A673 (cell line): ENCODE results near the gene GBA2. TPM values are rescaled to one million over a fixed set of nuclear protein-coding genes. Genes with fewer than 3 reads are reported as not detected.

Experiments used
- BruUV-seq: library from RNA; stranded (reverse); fragments of 400-500 nt; replicated peaks from 2 replicates; lab custom pipeline; 2021; lab: Mats Ljungman, UMichigan
- CTCF ChIA-PET: fragments of 300-600 bp; sonication (Branson Sonifier 250); formaldehyde crosslinking; loops from one replicate; lab custom pipeline; 2022; ENCODE audit warnings: antibody characterized with exemption; lab: Charles Lee
- POLR2A ChIA-PET: fragments of 300-600 bp; sonication (Branson Sonifier 250); formaldehyde crosslinking; loops from one replicate; lab custom pipeline; 2022; ENCODE audit warnings: antibody characterized with exemption; ENCODE audit not compliant: low non-redundant PET; lab: Charles Lee
- DNase-seq: peaks from one replicate; pipeline ENCODE4 v3.0.0-alpha.2; 2015; ENCODE audit warnings: low spot score
- H3K27ac ChIP-seq: fragments of 200-600 bp; sonication (generic); 2 replicates; pipeline ENCODE4 v1.5.1; 2016; ENCODE audit warnings: mixed run types, low read depth, mild to moderate bottlenecking, mixed read lengths, antibody characterized with exemption, low read length; ENCODE audit not compliant: poor library complexity, severe bottlenecking
- H3K27me3 ChIP-seq: fragments of 200-600 bp; sonication (generic); replicated peaks from 2 replicates; pipeline ENCODE4 v1.6.1; 2017; ENCODE audit warnings: mixed run types, low read depth, mild to moderate bottlenecking, mixed read lengths, antibody characterized with exemption, low read length; ENCODE audit not compliant: insufficient read depth, poor library complexity
- H3K36me3 ChIP-seq: fragments of 200-600 bp; sonication (generic); 2 replicates; pipeline ENCODE4 v1.6.1; 2016; ENCODE audit warnings: mixed run types, mild to moderate bottlenecking, mixed read lengths, antibody characterized with exemption, low read length; ENCODE audit not compliant: insufficient read depth, poor library complexity, severe bottlenecking
- H3K4me1 ChIP-seq: fragments of 200-600 bp; sonication (generic); 2 replicates; pipeline ENCODE4 v1.6.1; 2017; ENCODE audit warnings: mixed run types, mild to moderate bottlenecking, mixed read lengths, antibody characterized with exemption, low read length; ENCODE audit not compliant: insufficient read depth, poor library complexity, severe bottlenecking
- H3K4me3 ChIP-seq: fragments of 200-600 bp; sonication (generic); 2 replicates; pipeline ENCODE4 v1.5.1; 2016; ENCODE audit warnings: low read depth, mixed run types, mild to moderate bottlenecking, mixed read lengths, low read length; ENCODE audit not compliant: poor library complexity, severe bottlenecking
- H3K9me3 ChIP-seq: fragments of 200-600 bp; sonication (generic); 2 replicates; pipeline ENCODE4 v1.6.1; 2016; ENCODE audit warnings: mixed run types, low read depth, mild to moderate bottlenecking, mixed read lengths, antibody characterized with exemption, low read length; ENCODE audit not compliant: poor library complexity, severe bottlenecking
- CTCF ChIP-seq: fragments of 300-800, 200-600 bp; sonication (generic); conservative IDR thresholded peaks from 2 replicates; pipeline ENCODE4 v1.5.1; 2017; ENCODE audit warnings: low read depth, mild to moderate bottlenecking, antibody characterized with exemption, low read length, moderate library complexity, mixed read lengths
- EZH2 ChIP-seq: fragments of 200-600 bp; sonication (generic); IDR thresholded peaks from 2 replicates; pipeline ENCODE4 v1.6.1; 2017; ENCODE audit warnings: borderline replicate concordance, low read depth, mild to moderate bottlenecking, mixed read lengths, antibody characterized with exemption, low read length; ENCODE audit not compliant: poor library complexity, severe bottlenecking
- intact Hi-C: fragments of 100-400 bp; cut with micrococcal nuclease; formaldehyde crosslinking; loops from one replicate; pipeline ENCODE4 v1.10.0; 2022; ENCODE audit not compliant: unreplicated experiment
- total RNA-seq: library from RNA; stranded (reverse); gene quantifications from 2 replicates; pipeline ENCODE4 v1.2.3, GENCODE V29; 2021

GBA2 gene
- total RNA-seq, 1 experiment from 2014 or later = 67.6 TPM

GRCh38 chr9:35714579-35715252 is 34.3 kb downstream of the GBA2 start:
- Histone ChIP-seq H3K9me3 (no peaks in the 10 kb centered on the region), H3K4me1 (no peaks in the 10 kb centered on the region), H3K27ac (no peak overlapping the region), H3K4me3 (no peak overlapping the region), H3K36me3 (peaks cover 91% of the 10 kb centered on the region), H3K27me3 (no peaks in the 10 kb centered on the region)
- ChIA-PET CTCF (no interaction called here), POLR2A (no interaction called here)
- intact Hi-C loops = no loop called here
- no peak for DNase-seq
- no TSS peak for BruUV-seq
- TF ChIP-seq CTCF = no peak

- Histone ChIP-seq H3K36me3 (peaks cover 88% of the 10 kb centered on the region), H3K4me1 (no peaks in the 10 kb centered on the region), H3K27ac (no peak overlapping the region), H3K27me3 (no peaks in the 10 kb centered on the region), H3K4me3 (no peak overlapping the region), H3K9me3 (no peaks in the 10 kb centered on the region)
- intact Hi-C loops = no loop called here
- CTCF ChIA-PET = no interaction called here
- DNase-seq = no peak
- no TSS peak for BruUV-seq
- TF ChIP-seq CTCF = no peak
- TF ChIP-seq EZH2 = no peak
- POLR2A ChIA-PET = no interaction called here
These were observed 34.9 kb downstream of the GBA2 start for GRCh38 chr9:35714123-35714522.

- Histone ChIP-seq H3K9me3 (no peaks in the 10 kb centered on the region), H3K36me3 (peaks cover 88% of the 10 kb centered on the region), H3K4me1 (no peaks in the 10 kb centered on the region), H3K27me3 (no peaks in the 10 kb centered on the region), H3K4me3 (no peak overlapping the region), H3K27ac (no peak overlapping the region)
- TF ChIP-seq EZH2 (no peak), CTCF (no peak)
- intact Hi-C loops = no loop called here
- POLR2A ChIA-PET = no interaction called here
- no peak for DNase-seq
- CTCF ChIA-PET = no interaction called here
- BruUV-seq = no TSS peak
These were observed 35.5 kb downstream of the GBA2 start for GRCh38 chr9:35713578-35713977.
